NCI-H1048 (cell line): ENCODE results near the gene CEP43.

Experiments
- DNase-seq: peaks from one replicate; lab custom pipeline; 2025; lab: John Stamatoyannopoulos, UW

Gene CEP43

DNA sequence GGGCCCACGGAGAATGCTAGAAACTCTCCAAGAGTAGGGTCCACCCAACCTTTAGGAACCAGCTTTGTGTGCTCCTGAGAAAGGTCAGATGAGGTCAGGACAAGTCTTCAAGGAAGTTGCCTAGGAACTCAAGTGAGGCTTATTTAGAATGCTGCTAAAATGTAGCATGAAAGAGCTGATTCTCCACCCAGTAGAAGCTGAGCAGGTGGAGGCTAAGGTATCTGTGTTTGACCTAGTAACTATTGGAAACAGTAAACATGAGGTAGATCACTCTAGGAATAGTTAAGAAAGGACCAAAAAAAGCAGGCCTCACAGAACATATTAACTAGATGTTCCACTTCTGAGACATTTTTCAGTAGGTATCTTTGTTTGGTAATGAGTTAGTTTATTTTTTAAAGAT is 13.9 kb downstream of the CEP43 start:
- no peak for DNase-seq

DNA sequence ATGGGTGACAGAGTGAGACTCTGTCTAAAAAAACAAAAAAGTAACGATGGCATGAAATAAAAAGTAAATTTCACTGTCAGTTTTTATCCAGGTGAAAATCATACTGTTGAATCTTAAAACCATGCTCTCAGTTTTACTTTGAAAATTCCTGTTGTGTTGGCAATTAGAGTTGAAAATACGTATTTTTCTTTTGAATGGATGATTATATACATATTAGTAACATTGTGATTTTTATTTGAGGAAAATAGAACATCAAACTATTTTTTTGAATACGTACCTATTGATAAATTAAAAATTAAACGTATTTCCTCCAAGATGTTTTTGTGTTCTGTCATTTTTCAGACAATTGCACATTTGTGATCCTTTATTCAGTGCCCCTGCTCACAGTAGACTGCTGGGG is 14.7 kb downstream of the CEP43 start:
- DNase-seq: no peak

DNA sequence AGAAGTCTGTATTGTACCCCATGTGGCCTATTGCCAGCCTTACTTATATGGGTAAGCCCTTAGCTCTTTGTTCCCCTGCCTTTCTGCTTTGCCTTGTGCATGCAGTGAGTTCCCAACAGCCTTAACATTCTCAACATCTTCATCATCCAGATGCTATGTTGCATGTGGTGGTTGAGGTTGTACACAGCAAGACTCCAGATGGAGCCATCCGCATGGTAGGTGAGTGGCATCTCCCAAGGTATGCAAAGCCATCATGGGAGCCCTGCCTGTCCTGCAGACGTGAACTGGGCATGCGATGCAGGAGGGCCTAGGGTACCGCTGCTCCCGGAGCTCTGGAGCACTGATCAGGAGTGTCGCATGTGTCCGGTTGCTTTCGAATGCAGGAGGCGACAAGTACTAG is 16.1 kb downstream of the CEP43 start:
- no peak for DNase-seq

DNA sequence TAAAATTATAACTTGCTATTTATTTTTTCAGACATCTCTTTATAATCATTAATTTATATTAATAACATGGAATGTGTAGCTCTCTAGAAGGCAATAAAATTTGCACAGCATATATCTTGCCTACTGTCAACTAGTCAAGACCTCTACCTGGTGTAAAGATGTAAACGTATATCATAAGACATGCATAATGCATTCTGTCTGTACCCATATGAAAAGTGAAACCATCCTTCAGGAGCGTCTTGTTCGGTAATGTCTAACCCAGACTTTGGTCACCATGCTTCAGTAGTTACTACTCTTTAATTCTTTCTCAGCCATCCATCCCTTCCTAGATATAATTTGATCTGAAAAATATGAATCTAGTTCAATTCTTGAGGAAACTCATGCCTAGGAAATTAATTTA is 21.0 kb downstream of the CEP43 start:
- no peak for DNase-seq

DNA sequence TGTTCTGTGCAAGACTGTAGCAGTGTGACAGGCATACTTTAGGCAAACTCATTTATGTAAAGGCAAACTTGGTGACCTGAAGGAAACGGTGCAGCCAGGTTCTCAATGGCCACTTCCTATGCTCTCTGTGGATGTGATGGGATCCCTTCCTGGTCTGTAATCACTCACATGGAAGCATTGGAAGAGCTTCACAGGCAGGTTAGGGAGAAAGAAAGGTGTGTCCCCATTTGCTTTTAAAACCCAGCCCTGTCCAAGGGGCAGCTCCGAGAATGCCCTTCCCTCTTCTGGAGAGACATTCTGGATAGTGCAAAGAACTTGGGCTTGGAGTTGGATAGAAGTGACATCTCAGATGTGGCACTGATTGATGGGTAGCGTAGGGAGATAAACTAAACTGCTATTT is 28.1 kb downstream of the CEP43 start:
- DNase-seq: no peak

DNA sequence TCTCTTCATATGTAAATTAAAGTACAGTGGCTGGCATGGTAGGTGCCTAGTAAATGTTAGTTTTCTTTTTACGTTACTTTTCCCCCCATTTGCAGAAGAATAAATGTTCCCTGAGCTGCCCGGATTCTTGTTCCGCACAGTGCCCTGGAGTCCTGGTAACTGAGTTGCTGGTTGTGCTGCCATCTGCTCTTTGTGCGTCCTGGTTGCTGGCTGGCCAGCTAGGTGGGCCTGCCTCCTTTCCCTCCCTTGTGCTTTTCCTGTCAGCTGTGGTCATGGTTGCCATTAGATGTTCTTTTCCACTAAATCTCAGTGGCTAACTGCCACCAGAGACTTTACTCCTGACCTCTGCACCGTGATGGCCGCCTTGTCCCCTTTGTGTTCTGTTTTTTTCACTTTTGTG is 28.6 kb downstream of the CEP43 start:
- DNase-seq: no peak

DNA sequence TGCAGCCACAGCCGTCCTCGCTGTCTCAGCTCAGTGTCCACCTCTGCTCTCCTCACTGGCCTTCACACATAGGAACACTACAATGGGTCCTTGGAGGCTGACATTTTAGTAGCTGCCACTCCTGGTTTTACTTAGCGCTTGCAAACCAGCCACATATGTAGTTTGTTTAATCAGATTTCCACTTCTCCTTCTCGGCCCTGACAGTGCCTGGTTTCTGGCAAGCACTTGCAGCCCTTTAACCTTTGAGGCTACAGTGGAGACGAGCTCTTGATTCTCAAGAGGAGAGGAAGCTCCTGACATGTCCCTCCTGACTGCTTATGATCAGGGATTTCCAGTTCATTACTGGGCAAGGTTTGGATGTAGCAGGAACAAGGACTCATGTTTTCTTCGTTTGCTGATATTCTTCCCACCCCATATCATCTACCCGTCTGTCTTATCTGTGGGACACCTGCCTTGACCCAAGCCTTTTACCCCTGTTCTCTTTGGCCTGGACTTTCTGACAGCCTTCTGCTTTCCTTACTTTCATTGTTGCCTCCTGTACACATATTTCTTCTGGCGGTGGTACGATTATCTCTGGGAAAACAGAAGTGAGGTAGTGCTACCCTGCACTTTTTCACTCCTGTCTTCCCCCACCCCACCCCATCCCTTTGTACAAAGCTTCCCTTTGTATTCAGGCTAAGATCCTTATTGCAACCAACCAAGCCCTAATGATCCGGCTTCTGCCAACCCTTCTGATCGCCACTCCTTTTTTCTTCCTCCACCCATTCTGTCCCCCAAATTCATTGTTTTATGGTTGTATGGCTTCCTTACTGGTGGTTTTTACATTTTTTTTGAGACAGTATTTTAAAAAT is 31.2 kb downstream of the CEP43 start:
- DNase-seq: no peak

DNA sequence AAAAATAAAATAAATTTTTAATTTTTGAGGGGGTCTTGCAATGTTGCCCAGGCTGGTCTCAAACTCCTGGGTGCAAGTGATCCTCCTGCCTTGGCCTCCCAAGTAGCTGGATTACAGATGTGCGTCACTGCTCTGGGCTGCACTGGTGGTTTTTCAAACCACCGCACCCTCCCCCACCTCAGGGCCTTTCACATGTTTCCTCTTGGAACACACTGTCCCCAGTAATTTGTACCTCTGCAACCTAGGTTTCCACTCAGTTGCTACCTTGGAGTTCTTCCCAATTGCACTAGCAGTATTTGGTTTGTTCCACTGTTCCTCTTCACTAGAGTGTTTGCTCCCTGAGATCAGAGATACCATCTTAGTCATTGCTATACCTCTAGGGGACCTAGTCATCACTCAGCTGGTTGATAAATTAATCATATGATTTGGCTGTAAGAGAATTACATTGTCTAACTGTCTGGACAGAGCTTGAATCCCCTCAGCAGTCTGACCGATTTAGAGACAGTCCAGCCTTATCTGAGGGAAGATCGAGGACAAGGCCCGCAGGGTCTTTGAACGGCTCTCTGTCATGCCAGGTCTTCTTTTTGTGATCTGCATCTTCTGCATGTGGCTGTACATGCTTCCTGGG is 32.0 kb downstream of the CEP43 start:
- no peak for DNase-seq

DNA sequence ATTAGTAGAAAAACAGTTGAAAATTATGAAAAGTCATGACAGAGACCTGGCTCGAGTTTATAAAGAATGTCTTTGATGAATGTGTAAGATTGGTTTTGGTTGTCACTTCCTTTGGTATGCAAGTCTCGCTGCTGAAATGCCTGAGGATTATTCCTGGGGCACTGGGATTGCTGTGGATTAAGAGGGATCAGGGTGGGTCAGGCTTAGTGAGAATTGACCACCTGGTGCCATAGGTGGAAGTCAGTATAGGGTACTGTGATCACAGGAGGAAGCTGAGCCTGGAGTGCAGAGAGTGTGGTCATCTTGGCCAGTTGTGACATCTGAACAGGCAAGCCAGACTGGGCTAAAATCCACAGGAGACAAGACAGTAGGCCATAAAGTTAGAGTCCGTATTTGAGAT is 34.9 kb downstream of the CEP43 start:
- no peak for DNase-seq

DNA sequence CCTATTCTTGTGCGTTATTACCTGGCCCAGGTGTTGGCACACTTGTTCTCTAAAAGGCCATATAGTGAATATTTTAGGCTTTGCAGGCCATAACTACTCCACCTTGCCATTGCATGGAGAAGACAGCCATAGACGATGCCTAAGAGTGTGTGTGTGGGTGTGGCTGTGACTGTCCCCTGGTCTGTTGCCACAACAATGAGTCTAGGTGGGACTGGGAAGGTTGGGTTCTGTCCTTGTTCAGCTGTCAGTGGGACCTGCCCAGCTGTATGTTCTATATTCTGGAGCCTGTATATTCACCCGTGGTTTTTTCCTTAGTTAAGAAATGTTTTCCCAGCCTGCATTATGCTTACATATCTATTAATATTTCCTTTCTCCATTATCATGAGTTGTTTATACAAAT is 38.6 kb downstream of the CEP43 start:
- DNase-seq: no peak

DNA sequence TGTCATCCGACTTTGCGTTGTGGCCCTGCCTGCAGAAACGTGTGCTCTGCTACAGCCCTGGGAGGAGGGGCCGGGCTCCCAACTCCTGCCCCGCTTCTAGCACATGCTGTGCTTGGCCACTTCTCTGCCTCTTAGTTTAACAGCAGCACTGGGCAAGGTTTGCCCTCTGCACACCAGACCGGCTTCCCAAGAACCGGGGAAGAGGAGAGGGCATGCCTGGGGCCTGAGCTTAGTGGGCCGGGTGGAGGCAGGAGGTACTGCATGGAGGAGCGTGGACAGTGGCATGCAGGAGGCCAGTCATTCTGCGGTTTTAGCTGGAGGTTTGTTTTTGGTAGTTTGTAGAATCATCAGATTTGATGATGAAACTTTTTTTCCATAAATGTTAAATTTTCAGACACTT is 45.5 kb downstream of the CEP43 start:
- DNase-seq: no peak

DNA sequence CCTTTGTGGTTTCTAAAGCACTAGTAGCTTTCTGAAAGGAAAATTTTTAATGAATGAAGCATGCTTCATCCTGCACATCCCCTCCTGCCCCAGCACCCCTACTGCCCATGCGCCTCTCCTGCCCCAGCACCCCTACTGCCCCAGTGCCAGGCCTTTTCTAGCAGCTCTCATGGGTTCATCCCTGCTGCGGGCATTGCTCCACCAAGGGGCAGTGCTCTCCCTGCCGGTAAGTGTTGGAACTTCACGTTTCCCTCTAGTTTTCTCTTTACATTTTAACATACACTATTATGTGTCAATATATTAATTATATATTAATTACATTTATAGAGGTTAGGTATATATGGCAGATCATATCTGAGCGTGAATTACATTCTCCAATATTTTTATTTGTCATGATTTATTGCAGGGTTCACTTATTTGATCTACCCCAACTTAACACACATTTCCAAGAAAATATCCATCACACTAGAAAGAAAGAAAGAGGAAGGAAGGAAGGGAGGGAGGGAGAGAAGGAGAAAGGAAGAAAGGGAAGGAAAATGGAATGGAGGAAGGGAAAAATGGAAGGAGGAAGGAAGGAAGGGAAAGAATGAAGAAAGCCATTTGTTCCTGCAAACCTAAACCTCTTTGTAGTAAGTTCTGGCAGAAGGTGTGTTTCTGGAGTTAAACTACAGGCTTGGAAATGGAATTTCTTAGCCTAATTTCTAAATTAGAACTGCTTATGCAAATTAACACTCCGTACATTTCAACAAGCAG is 46.8 kb downstream of the CEP43 start:
- no peak for DNase-seq

DNA sequence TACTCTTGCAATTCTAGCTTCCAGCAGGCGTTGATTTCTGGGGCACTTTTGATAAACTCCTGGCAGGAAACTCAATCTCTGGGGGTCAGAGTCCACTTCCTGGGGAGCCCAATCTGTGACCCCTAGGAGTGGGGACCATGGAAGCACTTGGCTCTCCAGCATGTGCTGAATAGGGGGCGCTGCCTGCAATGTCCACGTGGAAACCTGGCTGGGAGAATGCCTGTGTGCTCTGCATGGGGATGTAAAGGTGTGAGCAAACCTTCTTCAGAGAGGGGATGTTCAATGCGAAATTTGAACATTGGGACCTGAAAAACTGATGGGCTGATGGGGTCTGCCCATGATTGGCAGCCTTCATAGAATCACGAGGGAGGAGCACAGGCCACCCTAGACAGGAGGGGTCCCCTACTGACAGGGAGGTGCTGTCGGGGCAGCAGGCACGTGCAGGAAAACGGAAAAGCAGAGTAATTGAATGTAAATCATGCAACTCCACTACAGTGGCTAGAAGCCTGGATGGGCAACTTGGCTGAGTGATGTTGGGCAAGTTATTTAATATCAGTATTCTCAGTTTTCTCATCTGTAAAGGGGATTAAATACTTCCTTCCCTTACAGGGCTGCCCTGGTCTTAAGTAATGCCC is 47.8 kb downstream of the CEP43 start:
- no peak for DNase-seq

DNA sequence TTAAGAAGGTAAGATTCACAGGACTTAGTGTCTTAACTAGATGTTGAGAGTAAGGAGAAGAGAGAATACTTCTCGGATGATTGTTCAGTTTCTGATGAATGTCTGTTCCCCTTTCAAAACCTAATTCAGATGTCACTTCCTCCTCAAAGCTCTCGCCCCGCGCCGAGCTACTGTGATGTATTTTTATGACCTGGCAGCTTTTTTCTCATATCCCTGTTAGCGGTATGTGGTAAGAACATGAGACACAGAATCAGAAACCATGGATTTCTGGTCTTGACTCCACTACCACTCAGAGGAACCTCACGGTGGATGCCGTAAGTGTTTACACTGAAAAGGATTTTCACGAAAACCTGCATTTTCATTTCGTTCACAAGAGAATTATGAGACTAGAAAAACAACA is 48.4 kb downstream of the CEP43 start:
- no peak for DNase-seq
